Loucy (cell line): ENCODE results near the gene GRID1.

Source experiments
- H2AFZ ChIP-seq: fragments of 200-600 bp; sonication (generic); 2 replicates; pipeline ENCODE4 v1.6.0; 2016; ENCODE audit warnings: antibody characterized with exemption, mild to moderate bottlenecking, low read length, moderate library complexity
- H3F3A ChIP-seq: fragments of 200-600 bp; 2 replicates; pipeline ENCODE4 v1.6.0; 2016; ENCODE audit warnings: antibody characterized with exemption, low read depth, mild to moderate bottlenecking
- H3K27me3 ChIP-seq: fragments of 200-600 bp; sonication (generic); 2 replicates; pipeline ENCODE4 v1.6.1; 2014; ENCODE audit warnings: low read length, mild to moderate bottlenecking; ENCODE audit not compliant: insufficient read depth, poor library complexity, severe bottlenecking
- H3K36me3 ChIP-seq: fragments of 200-600 bp; sonication (generic); 2 replicates; pipeline ENCODE4 v1.6.1; 2016; ENCODE audit warnings: low read length; ENCODE audit not compliant: insufficient read depth
- H3K4me1 ChIP-seq: fragments of 200-600 bp; sonication (generic); 2 replicates; pipeline ENCODE4 v1.5.1; 2014; ENCODE audit warnings: low read length, mild to moderate bottlenecking; ENCODE audit not compliant: insufficient read depth, poor library complexity, severe bottlenecking
- H3K4me2 ChIP-seq: fragments of 200-600 bp; sonication (generic); 2 replicates; pipeline ENCODE4 v1.6.0; 2014; ENCODE audit warnings: antibody characterized with exemption, low read length, low read depth, mild to moderate bottlenecking; ENCODE audit not compliant: poor library complexity, severe bottlenecking
- H3K4me3 ChIP-seq: fragments of 200-600 bp; sonication (generic); 2 replicates; pipeline ENCODE4 v1.5.1; 2014; ENCODE audit warnings: low read length, mild to moderate bottlenecking, mixed read lengths; ENCODE audit not compliant: poor library complexity, severe bottlenecking
- H3K79me2 ChIP-seq: fragments of 200-600 bp; sonication (generic); 2 replicates; pipeline ENCODE4 v1.6.1; 2014; ENCODE audit warnings: low read length; ENCODE audit not compliant: insufficient read depth
- H3K9ac ChIP-seq: fragments of 200-600 bp; sonication (generic); 2 replicates; pipeline ENCODE4 v1.6.0; 2014; ENCODE audit warnings: mild to moderate bottlenecking, low read depth, low read length, moderate library complexity; ENCODE audit not compliant: poor library complexity, severe bottlenecking
- H3K9me2 ChIP-seq: fragments of 200-600 bp; sonication (generic); replicated peaks from 2 replicates; pipeline ENCODE4 v1.6.1; 2016; ENCODE audit warnings: low read depth, low read length, mixed read lengths
- H3K9me3 ChIP-seq: fragments of 200-600 bp; sonication (generic); 2 replicates; pipeline ENCODE4 v1.6.1; 2014; ENCODE audit warnings: mild to moderate bottlenecking, antibody characterized with exemption, low read length, low read depth; ENCODE audit not compliant: insufficient read depth
- H4K20me1 ChIP-seq: fragments of 200-600 bp; sonication (generic); 2 replicates; pipeline ENCODE4 v1.6.0; 2014; ENCODE audit warnings: antibody characterized with exemption, low read length, mild to moderate bottlenecking; ENCODE audit not compliant: insufficient read depth, poor library complexity, severe bottlenecking
- CTCF ChIP-seq: fragments of 200-600 bp; sonication (generic); conservative IDR thresholded peaks from 2 replicates; pipeline ENCODE4 v1.5.1; 2014; ENCODE audit warnings: mild to moderate bottlenecking, antibody characterized with exemption, low read length
- EZH2phosphoT487 ChIP-seq: fragments of 200-600 bp; IDR thresholded peaks from 2 replicates; pipeline ENCODE4 v1.6.1; 2018; ENCODE audit warnings: antibody characterized with exemption, mild to moderate bottlenecking, moderate library complexity, borderline replicate concordance

Gene GRID1

GRCh38 chr10:86198271-86198670 is 168.3 kb downstream of the GRID1 start:
- no peaks in the 10 kb centered on the region for H4K20me1 ChIP-seq
- H3K4me3 ChIP-seq, result no peak overlapping the region
- H3K9ac ChIP-seq, result no peak overlapping the region
- no peaks in the 10 kb centered on the region for H3K9me3 ChIP-seq
- no peaks in the 10 kb centered on the region for H3K79me2 ChIP-seq
- no peak overlapping the region for H2AFZ ChIP-seq
- no peaks in the 10 kb centered on the region for H3F3A ChIP-seq
- H3K4me2 ChIP-seq, result no peak overlapping the region
- H3K4me1 ChIP-seq, result no peaks in the 10 kb centered on the region
- H3K27me3 ChIP-seq, result no peaks in the 10 kb centered on the region
- no peaks in the 10 kb centered on the region for H3K36me3 ChIP-seq
- no peaks in the 10 kb centered on the region for H3K9me2 ChIP-seq
- no peak for TF ChIP-seq EZH2phosphoT487
- TF ChIP-seq CTCF, result no peak

GRCh38 chr10:86197166-86197790 is 169.3 kb downstream of the GRID1 start:
- H3K9me3 ChIP-seq, result no peaks in the 10 kb centered on the region
- no peak overlapping the region for H3K4me3 ChIP-seq
- no peaks in the 10 kb centered on the region for H3K36me3 ChIP-seq
- no peaks in the 10 kb centered on the region for H3K27me3 ChIP-seq
- no peaks in the 10 kb centered on the region for H4K20me1 ChIP-seq
- H2AFZ ChIP-seq, result no peak overlapping the region
- no peak for TF ChIP-seq CTCF
- TF ChIP-seq EZH2phosphoT487, result no peak
- no peaks in the 10 kb centered on the region for H3K4me1 ChIP-seq
- no peak overlapping the region for H3K9ac ChIP-seq
- no peaks in the 10 kb centered on the region for H3F3A ChIP-seq
- H3K4me2 ChIP-seq, result no peak overlapping the region
- no peaks in the 10 kb centered on the region for H3K79me2 ChIP-seq
- no peaks in the 10 kb centered on the region for H3K9me2 ChIP-seq

- no peak for TF ChIP-seq CTCF
- TF ChIP-seq EZH2phosphoT487, result no peak
These were observed 171.0 kb downstream of the GRID1 start for GRCh38 chr10:86195521-86196157.

More at GRCh38 chr10:86195521-86196157, 171.0 kb downstream of the GRID1 start:
- no peak overlapping the region for H3K9ac ChIP-seq
- no peaks in the 10 kb centered on the region for H3K36me3 ChIP-seq
- H4K20me1 ChIP-seq, result no peaks in the 10 kb centered on the region
- H3K4me3 ChIP-seq, result no peak overlapping the region
- H3K4me2 ChIP-seq, result no peak overlapping the region
- no peaks in the 10 kb centered on the region for H3F3A ChIP-seq
- no peaks in the 10 kb centered on the region for H3K79me2 ChIP-seq
- H3K4me1 ChIP-seq, result no peaks in the 10 kb centered on the region
- no peaks in the 10 kb centered on the region for H3K9me2 ChIP-seq
- H3K9me3 ChIP-seq, result no peaks in the 10 kb centered on the region
- no peak overlapping the region for H2AFZ ChIP-seq
- H3K27me3 ChIP-seq, result no peaks in the 10 kb centered on the region
